ENCODE data around the gene CHST9. TPM values are rescaled to one million over a fixed set of nuclear protein-coding genes. Genes with fewer than 3 reads are reported as not detected.

Gene CHST9
- total RNA-seq, 1 donor from 2014 or later: 0.49 TPM

DNA sequence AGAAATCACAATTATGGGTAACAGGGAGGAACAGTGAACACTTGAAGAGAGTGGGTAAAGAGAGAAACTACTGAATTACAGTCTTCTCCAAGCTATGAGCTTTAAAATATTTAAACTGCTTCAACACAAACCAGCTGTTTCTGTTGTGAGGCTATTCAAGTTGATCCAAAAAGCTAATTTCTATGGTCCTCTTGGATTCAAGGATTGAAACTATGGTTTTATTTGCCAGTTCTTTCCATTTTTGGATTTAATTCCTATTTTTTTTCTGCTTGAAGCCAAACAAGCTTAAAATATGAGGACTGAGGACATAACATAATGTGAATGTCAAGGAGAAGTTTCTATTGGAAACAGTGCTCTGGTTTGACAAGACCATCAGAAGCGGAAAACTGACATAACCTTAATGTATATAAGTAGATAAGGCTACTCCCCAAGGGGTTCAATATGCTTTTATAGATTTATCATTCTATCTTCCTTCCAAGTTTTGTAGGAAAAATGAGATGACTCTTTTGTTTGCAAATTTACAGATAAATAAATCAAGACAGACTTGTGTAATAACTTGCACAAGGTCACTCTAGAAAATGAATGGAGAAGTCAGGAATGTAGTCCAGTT, 258.9 kb downstream of the CHST9 start:
- H3K4me1 Mint-ChIP-seq: no peaks in the 10 kb centered on the region

DNA sequence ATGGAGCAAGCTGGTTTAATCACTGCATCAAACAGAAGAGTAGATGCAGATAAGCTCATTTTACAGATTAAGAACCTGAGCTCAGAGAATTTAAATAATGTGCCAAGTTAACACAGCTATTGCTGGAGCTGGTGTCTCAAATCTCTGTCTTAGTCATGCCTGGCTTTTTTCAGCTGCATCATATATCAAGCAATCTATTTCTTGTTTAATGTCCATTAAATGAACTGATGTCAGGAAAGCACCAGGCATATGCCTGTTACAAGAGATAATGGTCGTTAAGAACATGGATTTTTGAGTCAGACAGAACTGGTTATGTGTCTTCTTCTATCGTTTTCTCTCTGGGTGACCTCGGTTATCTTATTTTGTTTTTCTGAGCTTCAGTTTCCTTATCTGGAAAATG, 259.8 kb downstream of the CHST9 start:
- TF ChIP-seq CTCF (conservative IDR thresholded peaks at IDR 0.05): no peak
- Mint-ChIP-seq H3K27me3 (ENCODE audit: low read depth) (peaks cover 2% of the 10 kb centered on the region), H3K27ac (ENCODE audit: unreplicated experiment) (no peak overlapping the region), H3K4me1 (no peaks in the 10 kb centered on the region), H3K4me3 (no peak overlapping the region), H3K36me3 (ENCODE audit: low read depth) (peaks cover 5% of the 10 kb centered on the region), H3K9me3 (peaks cover 6% of the 10 kb centered on the region)
- no peak for DNase-seq (ENCODE audit: low read depth, low spot score)

More for the DNA sequence above, 258.9 kb downstream of the CHST9 start:
- H3K4me3 Mint-ChIP-seq: no peak overlapping the region
- H3K27me3 Mint-ChIP-seq (ENCODE audit: low read depth): peaks cover 2% of the 10 kb centered on the region
- peak overlapping the region; percentile 24 for H3K27ac Mint-ChIP-seq (ENCODE audit: unreplicated experiment)
- peaks cover 5% of the 10 kb centered on the region for H3K36me3 Mint-ChIP-seq (ENCODE audit: low read depth)
- TF ChIP-seq CTCF (conservative IDR thresholded peaks at IDR 0.05): no peak
- DNase-seq (ENCODE audit: low read depth, low spot score): no peak
- H3K9me3 Mint-ChIP-seq: peaks cover 6% of the 10 kb centered on the region

GRCh38 chr18:26922313-26922712, 262.8 kb downstream of the CHST9 start:
- Mint-ChIP-seq H3K4me1 (no peaks in the 10 kb centered on the region), H3K27me3 (ENCODE audit: low read depth) (peaks cover 2% of the 10 kb centered on the region), H3K36me3 (ENCODE audit: low read depth) (peaks cover 5% of the 10 kb centered on the region), H3K9me3 (peaks cover 6% of the 10 kb centered on the region), H3K4me3 (no peak overlapping the region), H3K27ac (ENCODE audit: unreplicated experiment) (no peak overlapping the region)
- no peak for DNase-seq (ENCODE audit: low read depth, low spot score)
- no peak for TF ChIP-seq CTCF (conservative IDR thresholded peaks at IDR 0.05)

DNA sequence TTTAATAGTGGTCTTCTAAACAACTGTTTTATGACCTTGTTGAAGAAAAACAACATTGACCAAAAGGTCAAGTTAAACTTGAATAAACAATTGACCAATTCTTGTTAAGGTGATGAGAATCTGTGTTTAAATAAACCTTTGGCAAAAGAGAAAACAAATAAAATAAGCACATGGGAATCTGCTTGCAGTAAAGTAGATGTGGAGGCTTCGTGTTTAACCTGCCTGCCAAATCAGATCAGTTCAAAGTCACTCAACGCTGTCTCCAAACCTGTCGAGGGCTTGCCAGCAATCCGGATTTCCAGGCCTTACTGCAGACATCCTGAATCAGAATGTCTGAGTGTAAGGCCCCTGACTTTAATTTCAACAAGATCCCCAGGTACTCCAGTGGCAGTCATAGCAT, 264.5 kb downstream of the CHST9 start:
- Mint-ChIP-seq H3K36me3 (ENCODE audit: low read depth) (peaks cover 5% of the 10 kb centered on the region), H3K4me1 (no peaks in the 10 kb centered on the region), H3K27ac (ENCODE audit: unreplicated experiment) (no peak overlapping the region), H3K27me3 (ENCODE audit: low read depth) (no peaks in the 10 kb centered on the region), H3K4me3 (no peak overlapping the region), H3K9me3 (peaks cover 6% of the 10 kb centered on the region)
- no peak for DNase-seq (ENCODE audit: low read depth, low spot score)
- TF ChIP-seq CTCF (conservative IDR thresholded peaks at IDR 0.05): no peak

GRCh38 chr18:26919627-26920026, 265.5 kb downstream of the CHST9 start:
- Mint-ChIP-seq H3K9me3 (peaks cover 6% of the 10 kb centered on the region), H3K27ac (ENCODE audit: unreplicated experiment) (no peak overlapping the region)

More at GRCh38 chr18:26919627-26920026, 265.5 kb downstream of the CHST9 start:
- H3K27me3 Mint-ChIP-seq (ENCODE audit: low read depth): no peaks in the 10 kb centered on the region
- no peaks in the 10 kb centered on the region for H3K4me1 Mint-ChIP-seq
- no peak overlapping the region for H3K4me3 Mint-ChIP-seq
- peaks cover 5% of the 10 kb centered on the region for H3K36me3 Mint-ChIP-seq (ENCODE audit: low read depth)
- no peak for TF ChIP-seq CTCF (conservative IDR thresholded peaks at IDR 0.05)
- no peak for DNase-seq (ENCODE audit: low read depth, low spot score)

Measured in neural crest cell (in vitro differentiated cells).